RWPE1 (cell line): ENCODE measurements around the gene CNPY2.
"Not testable (repeated sequence)": the region's sequence is repeated elsewhere in the genome, so short reads cannot be mapped to it uniquely, and the experiment has no call there.

Experiments used
- CTCF ChIA-PET: fragments of 350-600 bp; sonication (Branson Sonifier 250); formaldehyde crosslinking; extraction: SDS; loops from one replicate; lab custom pipeline; 2021; lab: Yijun Ruan, JAX
- POLR2A ChIA-PET: fragments of 400-600 bp; formaldehyde crosslinking; extraction: SDS; loops from one replicate; lab custom pipeline; 2020; ENCODE audit warnings: antibody characterized with exemption; ENCODE audit not compliant: low non-redundant PET; lab: Yijun Ruan, JAX
- DNase-seq: peaks from one replicate; pipeline ENCODE4 v3.0.0; 2012; ENCODE audit warnings: low spot score
- H3K27ac ChIP-seq: fragments of 450-650 bp; 2 replicates; pipeline ENCODE4 v1.5.1; 2017
- CTCF ChIP-seq: fragments of 450-650 bp; conservative IDR thresholded peaks from 2 replicates; pipeline ENCODE4 v1.5.1; 2017; ENCODE audit warnings: low read depth, mild to moderate bottlenecking

Gene CNPY2

GRCh38 chr12:56271031-56271430 lies 44.8 kb downstream of the CNPY2 start:
- ChIA-PET POLR2A (no interaction called here), CTCF (interaction anchor here (0.6 to 1.2 kb wide), 6 partner anchors 9 to 87 kb away, joined by 3 to 5 read pairs (median 4); partner anchors contain the start of gene ANKRD52)
- no peak for DNase-seq
- H3K27ac ChIP-seq = no peak overlapping the region
- no peak; the same call in 1 of the 2 replicates for TF ChIP-seq CTCF

GRCh38 chr12:56267443-56268071 lies 48.2 kb downstream of the CNPY2 start:
- no peak for TF ChIP-seq CTCF
- H3K27ac ChIP-seq = peak overlapping the region; percentile 87
- DNase-seq = no peak
- POLR2A ChIA-PET = interaction anchor here (0.6 kb wide), 2 partner anchors 11 to 32 kb away, joined by 3 to 8 read pairs; no protein-coding TSS in a partner anchor
- CTCF ChIA-PET = interaction anchor here (0.6 kb wide), 3 partner anchors 30 to 212 kb away, joined by 3 to 7 read pairs (median 3); no protein-coding TSS in a partner anchor

GRCh38 chr12:56266693-56267442 lies 48.9 kb downstream of the CNPY2 start, which contains the start of gene COQ10A:
Gene COQ10A (plus strand): TSS chr12:56266942. CDS start chr12:56267119, 177 bp downstream.
- CTCF ChIA-PET = interaction anchor here (0.6 to 1.1 kb wide), 9 partner anchors 9 to 341 kb away, joined by 3 to 7 read pairs (median 4); partner anchors contain the start of gene ANKRD52
- DNase-seq = peak; percentile 86
- POLR2A ChIA-PET = interaction anchor here (0.7 kb wide), 1 partner anchor 25 kb away, joined by 3 read pairs; no protein-coding TSS in a partner anchor
- peak within 1 kb of the TSS; percentile 87 for H3K27ac ChIP-seq
- TF ChIP-seq CTCF = peak; percentile 53

GRCh38 chr12:56266068-56266692 lies 49.6 kb downstream of the CNPY2 start:
- DNase-seq = not testable (repeated sequence)
- H3K27ac ChIP-seq = peak overlapping the region; percentile 87
- CTCF ChIA-PET = interaction anchor here (0.6 to 1.1 kb wide), 6 partner anchors 8 to 342 kb away, joined by 3 to 5 read pairs (median 4); partner anchors contain the start of gene ANKRD52
- POLR2A ChIA-PET = interaction anchor here (0.7 kb wide), 1 partner anchor 25 kb away, joined by 3 read pairs; no protein-coding TSS in a partner anchor

- DNase-seq, CTCF ChIA-PET, POLR2A ChIA-PET: not testable (repeated sequence)
- peak overlapping the region; percentile 76 for H3K27ac ChIP-seq
Observed at GRCh38 chr12:56262955-56263354, 52.8 kb downstream of the CNPY2 start.

GRCh38 chr12:56261503-56262232 lies 54.1 kb downstream of the CNPY2 start:
- ChIA-PET POLR2A (no interaction called here), CTCF (interaction anchor here (0.6 to 1.0 kb wide), 3 partner anchors 72 to 202 kb away, joined by 3 to 5 read pairs (median 4); partner anchors contain the start of genes SMARCC2 and ZC3H10)

More at GRCh38 chr12:56261503-56262232, 54.1 kb downstream of the CNPY2 start:
- no peak for TF ChIP-seq CTCF
- peak; percentile 87 for DNase-seq
- H3K27ac ChIP-seq = peak overlapping the region; percentile 76
